T-helper 9 cell (primary cell): Measurements from ENCODE around the gene ISL2.
"Not testable (repeated sequence)": the region's sequence is repeated elsewhere in the genome, so short reads cannot be mapped to it uniquely, and the experiment has no call there.

Experiments used
- DNase-seq: peaks from one replicate; pipeline ENCODE4 v3.0.0-alpha.2; 2020
- total RNA-seq, 2 donors: gene quantifications; one replicate each; lab custom pipeline; 2026; lab: John Stamatoyannopoulos, UW

The ISL2 gene
- 0 to 0.14 reads per million in 2 donors for total RNA-seq

DNA sequence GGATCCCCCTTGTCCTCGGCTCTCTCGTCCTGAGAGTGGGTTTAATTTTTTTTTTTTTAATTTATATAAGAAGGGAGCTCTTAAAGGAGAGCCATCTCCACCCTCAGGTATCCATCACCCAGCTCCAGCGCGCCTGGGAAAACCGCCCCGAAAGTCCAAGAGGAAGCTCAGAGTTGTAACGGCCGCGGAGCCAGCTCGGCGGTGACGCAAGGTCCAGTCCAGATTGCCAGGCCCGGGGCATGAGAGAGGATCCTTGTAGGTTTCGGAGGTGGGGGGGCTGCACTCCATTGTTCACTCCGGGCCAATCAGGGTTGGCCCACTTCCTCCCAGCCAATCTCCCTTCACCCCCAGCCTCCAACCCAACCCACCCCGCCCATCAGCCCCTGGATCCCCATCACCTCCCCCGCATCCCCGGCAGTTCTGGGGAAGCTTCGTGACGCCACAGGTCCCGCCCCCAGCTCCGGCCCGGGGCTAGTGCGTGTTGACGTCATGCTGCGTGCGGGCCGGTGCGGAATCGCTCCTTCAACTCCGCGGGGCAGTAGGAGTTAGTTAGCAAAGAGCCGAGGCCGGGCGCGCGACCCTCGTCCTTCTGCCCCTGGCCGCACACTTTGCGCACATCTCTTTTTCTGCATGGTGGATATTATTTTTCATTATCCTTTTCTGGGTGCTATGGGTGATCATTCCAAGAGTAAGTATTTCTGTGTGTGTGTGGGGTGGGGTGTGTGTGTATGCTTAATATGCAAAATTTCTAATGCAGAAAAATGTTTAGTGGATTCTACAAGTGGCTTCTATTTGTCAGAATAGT is at the start of gene ISL2:
TSS of gene ISL2 (plus strand) at position 520 of the 805 bp plus-strand sequence. CDS start at position 631, 111 bp downstream.
- no peak for DNase-seq

DNA sequence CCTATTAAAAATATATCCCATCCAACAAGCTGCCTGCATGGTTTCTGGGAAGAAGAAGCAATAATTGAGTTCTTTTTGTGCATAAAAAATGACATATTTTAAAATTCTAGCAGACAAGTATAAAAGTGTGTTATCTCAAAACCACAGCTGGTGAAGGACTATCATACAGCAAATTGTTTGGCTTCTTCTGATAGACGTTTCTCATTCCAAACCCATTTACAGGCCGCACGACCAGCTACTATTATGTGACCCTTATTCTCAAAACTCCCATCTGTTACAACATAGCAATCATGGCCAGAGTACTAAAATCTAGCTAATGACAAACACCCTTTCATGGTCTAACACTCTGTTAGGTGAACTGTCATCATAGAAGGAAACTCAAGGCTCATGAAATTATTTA is 47.0 kb upstream of the ISL2 start:
- DNase-seq: no peak

DNA sequence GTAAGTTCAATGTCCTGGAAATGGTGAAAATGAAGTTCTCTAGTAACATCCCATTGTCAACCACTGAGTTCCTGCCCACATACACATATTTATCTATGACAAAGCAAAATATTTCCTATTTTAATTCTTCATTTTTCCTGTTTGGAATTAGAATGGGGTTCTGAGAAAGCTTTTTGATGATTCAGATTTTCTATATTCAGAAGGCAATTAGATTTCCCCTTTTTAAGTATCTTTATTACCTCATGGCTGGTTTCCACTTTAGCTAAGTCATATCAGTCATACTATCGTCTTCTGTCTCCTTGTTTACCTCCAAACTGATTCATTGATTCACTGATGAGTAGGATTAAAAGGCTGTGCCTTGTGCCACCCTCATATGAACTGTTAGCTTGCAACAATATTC is 43.2 kb upstream of the ISL2 start:
- no peak for DNase-seq

DNA sequence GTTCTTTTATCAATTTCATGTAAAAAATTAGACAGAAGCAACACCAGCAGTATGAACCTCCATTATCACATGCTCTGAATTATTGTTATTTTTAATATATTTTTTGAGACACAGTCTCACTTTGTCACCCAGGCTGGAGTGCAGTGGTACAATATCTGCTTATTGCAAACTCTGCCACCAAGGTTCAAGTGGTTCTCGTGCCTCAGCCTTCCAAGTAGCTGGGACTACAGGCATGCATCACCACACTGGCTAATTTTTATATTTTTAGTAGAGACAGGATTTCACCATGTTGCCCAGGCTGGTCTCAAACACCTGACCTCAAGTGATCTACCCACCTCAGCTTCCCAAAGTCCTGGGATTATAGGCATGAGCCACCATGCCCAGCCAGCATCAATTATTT is 42.1 kb upstream of the ISL2 start:
- DNase-seq: not testable (repeated sequence)

DNA sequence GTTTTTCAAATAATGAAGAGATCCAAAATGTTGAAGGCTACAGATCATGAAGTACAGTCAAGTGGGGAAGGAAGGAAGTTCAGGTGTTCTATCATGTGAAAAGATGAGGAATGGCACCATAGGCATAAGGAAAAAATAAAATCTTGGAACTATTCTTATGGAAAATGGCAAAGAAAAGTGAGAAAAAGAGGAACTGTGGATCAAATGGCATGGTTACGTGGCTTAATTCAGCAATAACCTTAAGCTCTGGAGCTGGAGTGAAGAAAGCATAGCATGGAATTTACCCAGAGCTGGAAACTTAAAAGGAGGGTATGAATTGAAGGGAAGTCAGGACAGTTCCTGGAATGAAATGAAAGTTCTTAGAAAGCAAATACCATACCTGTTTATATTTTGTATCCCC is 39.7 kb upstream of the ISL2 start:
- DNase-seq: no peak

DNA sequence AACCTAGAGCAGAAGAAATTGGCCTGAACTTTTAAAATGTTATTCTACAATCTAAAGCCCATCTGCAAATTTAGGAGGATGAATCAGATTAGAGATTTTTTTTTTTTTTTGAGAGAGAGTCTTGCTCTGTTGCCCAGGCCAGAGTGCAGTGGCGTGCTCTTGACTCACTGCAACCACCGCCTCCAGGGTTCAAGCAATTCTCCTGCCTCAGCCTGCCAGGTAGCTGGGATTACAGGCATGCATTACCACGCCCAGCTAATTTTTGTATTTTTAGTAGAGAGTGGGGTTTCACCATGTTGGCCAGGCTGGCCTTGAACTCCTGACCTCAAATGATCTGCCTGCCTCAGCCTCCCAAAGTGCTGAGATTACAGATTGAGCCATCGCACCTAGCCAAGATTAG is 38.6 kb upstream of the ISL2 start:
- not testable (repeated sequence) for DNase-seq

DNA sequence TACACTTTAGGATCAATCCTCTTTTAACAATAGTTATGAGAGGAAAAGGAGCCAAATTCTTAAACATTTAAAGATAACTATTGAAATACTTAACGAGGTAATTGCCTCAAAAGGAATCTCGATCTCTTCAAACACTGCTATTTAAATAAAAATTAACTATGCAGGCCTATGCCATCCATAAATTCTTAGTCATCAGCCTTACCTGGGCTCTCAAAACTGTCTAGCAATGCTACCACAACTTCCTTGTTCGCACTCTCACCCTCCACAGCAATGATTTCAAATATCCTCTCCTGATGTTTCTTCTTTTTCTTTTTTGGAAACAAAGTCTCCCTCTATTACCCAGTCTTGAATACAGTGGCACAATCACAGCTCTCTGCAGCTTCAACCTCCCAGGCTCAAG is 37.6 kb upstream of the ISL2 start:
- no peak for DNase-seq

DNA sequence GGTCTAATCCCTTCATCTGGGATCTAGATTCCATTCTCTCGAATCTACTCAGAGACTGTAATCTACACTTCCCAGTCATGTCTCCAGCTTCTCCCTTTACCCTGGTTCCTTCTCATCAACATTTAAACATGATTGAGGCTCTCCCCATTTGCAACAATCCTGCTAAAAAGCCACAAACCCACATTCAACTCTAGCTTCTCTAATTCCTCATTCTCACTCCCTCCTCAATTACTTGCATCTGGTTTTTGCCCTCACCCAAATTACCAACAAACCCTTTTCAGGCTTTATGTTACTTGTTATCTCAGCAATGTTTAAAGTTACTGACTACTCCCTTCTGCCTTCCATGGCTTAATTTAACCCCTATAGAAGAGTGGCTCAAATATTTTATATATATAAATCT is 36.8 kb upstream of the ISL2 start:
- no peak for DNase-seq

DNA sequence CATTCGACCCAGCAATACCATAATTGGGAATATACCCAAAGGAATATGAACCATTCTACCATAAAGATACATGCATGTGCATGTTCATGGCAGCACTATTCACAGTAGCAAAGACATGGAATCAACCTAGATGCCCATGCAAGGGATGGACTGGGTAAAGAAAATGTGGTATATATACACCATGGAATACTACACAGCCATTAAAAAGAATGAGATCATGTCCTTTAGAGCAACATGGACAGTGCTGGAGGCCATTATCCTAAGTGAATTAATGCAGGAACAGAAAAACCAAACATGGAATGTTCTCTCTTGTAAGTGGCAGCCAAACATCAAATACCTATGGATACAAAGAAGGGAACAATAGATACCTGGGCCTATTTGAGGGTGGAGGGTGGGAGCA is 32.7 kb upstream of the ISL2 start:
- no peak for DNase-seq

DNA sequence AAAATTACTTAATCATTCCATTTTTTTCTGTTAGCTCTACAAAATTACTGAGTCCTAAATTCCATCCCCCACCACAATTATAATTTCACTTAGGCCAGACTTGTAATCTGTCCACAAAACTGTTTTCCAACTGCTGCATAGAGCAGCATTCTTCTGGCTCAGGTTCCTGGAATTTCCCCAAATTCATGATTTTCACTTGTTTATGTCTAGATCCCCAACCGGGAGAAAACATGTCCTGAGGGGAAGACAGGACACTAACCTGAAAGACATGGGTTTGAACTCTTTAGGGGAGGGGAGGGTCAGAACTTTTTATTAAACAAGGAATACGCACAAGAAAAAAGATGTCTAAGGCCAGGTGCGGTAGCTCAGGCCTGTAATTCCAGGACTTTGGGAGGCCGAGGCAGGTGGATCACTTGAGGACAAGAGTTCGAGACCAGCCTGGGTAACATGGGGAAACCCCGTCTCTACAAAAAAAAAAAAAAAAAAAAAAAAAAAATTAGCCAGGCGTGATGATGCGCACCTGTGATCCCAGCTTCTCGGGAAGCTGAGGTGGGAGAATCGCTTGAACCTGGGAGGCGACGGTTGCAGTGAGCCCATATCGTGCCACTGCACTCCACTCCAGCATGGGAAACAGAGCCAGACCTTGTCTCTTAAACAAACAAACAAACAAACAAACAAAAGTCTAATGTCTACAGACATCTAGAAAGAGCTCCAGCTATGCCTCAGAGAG is 26.8 kb upstream of the ISL2 start:
- no peak for DNase-seq

DNA sequence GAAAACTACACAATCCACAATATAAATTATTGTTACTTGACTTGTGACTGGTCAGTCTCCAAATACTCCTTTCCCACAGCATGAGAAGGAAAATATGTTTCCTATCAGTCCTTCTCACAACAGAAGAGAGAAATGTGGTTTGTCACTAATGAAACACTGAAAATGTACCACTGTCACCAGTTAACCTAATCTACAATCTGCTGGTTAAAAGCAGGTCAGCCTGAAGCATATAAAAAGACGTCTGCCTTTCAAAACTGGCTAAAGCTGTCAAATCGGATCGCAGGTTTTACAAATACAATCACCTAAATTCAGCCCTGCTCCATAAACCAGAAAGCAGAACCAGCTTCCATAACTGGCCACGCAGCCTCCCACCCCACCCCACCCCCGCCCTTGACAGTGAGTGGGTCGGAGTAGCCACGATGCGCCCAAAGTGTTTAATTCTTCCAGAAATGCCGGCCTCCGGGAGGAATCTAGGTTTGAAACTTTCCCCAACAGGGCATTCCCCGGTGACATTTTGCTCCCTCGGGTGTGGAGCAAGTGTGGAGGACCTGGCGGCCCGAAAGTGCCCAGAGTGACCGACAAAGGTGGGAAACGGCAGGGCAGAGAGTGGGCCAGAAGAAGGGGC is 26.0 kb upstream of the ISL2 start:
- DNase-seq: no peak

DNA sequence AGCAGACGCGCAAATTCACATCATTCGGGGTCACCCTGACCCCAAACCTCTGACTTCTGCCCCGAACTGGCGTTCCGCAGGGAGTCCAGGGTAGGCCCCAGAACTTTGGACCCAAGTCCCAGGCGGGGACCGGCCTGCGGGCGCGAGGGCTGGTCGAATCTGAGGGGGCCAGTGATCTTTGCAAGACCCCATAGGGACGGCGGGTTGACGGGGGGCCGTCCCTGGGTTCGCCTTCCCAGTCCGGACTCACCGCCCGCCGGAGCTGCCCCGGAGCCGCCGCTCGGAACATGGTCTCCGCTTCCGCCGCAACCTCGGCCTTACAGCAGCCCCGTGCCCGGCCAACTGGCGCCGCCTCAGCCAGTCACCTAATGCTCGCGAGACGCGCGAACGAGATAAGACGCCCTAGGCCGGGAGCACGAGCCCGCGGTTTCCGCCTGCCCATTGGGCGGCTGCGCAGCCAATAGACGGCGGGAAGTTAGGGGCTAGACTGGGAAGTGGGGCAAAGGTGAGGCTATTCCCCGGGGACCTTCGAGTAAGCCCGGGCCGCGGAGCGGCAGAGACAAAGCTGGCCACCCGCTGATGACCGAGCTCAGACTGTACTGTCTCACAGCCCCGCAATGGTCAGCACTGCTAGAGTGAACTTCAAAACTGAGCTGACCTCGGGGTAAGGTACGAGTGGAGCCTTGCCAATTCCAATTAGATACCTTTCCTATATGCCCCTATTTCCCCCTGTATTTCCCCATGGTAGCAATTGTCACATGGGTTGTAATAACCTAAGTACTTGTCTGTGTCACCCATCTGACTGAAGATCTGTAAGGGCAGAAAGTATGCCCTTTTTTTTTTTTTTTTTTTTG is 25.2 kb upstream of the ISL2 start, which contains the start of gene ETFA:
TSS of gene ETFA (minus strand) at position 370 of the 854 bp plus-strand sequence. CDS start at position 289, 81 bp downstream.
- DNase-seq: peak; percentile 76

DNA sequence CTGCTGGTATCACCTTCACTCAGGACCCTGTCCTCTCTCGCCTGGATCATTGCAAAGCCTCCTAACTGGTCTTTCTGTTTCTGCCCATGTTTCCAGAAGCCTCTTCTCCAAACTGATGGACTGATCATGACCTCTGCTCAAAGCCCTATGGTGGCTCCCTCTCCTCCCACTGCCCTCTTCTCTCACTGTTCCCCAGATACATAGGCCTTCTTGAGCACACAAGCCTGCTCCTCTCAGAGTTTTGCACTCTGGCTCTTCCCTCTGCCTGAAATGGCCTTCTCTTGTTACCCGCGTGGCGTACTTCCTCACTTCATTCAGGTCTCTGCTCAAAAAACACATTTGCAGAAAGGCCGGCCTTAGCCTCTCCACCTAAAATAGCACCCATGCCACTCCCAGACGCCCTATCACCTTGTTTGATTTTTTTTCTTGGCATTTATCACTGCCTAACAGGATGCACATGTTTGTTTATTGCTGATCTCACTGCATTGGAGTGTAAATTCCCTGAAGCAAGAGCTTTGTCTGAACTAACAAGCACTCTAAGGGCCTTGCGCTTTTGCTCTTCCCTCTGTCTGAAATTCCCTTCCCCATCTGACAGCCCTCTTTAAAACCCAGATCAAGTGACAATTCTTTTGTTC is 23.9 kb upstream of the ISL2 start:
- DNase-seq: no peak

DNA sequence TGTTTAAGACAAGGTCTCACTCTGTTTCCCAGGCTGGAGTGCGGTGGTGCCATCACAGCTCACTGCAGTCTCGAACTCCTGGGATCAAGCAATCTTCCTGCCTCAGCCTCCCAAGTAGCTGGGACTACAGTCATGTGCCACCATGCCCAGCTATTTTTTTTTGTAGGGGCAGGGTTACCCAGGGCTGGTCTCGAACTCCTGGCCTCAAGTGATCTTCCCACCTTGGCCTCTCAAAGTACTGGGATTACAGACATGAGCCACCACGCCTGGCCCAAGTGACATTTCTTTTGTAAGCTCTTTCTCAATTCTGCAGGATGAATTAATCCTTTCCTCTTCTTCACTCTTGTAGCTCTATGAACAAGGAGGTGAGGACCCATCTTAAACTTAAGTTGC is 23.4 kb upstream of the ISL2 start:
- not testable (repeated sequence) for DNase-seq

DNA sequence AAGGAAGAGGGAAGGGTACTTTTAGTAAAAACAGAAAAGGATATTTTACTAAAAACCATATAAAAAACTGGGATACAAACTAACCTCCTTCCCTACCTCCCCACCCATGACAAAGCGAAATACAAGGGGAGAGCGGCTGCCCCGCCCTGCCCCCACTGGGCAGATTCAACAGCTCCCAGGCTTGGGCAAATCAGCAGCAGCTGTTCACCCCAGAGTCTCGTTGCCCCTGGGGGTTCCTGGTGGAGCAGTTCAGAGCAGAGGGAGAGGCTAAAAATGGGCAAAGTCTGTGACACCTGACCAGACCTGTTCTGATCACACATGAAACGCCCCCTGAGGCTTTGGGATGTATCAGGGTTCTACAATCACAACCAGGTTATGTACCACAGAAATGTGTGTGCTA is 22.8 kb upstream of the ISL2 start:
- no peak for DNase-seq

DNA sequence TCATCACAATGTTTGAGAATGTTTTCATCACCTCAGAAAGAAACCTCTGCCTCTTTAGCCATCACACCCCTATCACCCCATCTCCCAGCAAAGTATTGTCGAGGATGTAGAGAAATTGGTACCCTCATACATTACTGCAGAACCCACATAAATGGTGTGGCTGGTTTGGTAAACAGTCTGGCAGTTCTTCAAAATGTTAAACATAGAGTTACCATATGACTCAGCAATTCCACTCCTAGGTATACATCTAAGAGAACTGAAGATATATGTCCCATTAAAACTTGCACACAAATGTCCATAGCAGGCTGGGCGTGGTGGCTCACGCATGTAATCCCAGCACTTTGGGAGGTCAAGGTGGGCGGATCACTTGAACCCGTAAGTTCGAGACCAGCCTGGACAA is 16.6 kb upstream of the ISL2 start:
- no peak for DNase-seq

DNA sequence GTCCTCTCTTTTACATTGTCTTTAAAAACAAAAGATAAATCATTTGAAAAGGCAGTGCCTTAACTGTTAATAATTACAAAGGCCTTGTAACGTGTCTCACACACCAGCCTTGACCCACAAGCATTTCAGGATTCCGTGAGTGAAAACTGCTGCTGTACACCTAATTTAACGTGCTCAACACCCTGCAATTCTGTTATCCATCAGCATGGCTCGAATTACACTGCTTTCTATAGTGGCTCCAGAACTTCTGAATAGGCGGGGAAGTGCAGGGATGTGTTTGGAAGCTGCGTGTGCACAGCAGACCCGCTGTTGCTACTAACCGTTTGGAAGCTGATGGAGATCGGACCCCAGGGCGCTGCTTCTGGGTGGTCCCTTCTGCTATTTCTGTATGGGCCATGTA is 15.4 kb upstream of the ISL2 start:
- no peak for DNase-seq

DNA sequence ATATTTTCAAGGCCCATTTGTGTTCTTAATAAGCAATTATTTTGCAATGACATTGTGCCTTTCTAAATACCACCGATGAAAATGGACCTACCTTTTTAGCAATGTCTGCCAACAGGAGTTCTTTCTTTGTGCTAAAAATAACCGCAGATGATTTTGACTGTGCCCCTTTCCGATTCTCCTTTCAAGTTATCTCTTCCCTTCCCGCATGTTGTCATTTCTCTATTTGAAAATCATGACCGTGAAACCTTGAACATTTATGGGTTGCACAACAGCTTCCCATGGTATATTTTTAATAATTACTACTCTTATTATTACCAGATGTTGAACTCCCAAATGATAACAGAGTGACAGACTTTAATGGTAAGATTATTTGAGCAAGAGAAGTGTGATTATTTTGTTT is 15.0 kb upstream of the ISL2 start:
- DNase-seq: no peak

DNA sequence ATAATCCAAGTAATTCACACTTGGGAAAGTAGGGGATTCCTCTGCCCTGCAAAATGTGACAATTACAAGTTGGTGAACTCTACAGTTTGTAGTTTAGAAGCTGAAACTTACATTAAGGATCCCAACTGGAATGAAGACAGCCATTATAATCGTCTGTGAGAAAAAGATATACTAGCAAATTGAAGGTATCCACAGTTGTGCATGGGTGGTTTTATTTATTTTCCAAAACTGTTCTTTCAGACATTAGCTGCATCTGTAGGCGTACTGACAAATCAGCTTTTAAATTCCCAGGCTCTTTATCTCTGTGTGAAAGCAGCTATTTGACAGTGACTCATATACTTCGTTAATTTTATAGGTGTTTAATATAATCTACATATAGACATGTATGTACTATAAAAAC is 12.5 kb upstream of the ISL2 start:
- no peak for DNase-seq

DNA sequence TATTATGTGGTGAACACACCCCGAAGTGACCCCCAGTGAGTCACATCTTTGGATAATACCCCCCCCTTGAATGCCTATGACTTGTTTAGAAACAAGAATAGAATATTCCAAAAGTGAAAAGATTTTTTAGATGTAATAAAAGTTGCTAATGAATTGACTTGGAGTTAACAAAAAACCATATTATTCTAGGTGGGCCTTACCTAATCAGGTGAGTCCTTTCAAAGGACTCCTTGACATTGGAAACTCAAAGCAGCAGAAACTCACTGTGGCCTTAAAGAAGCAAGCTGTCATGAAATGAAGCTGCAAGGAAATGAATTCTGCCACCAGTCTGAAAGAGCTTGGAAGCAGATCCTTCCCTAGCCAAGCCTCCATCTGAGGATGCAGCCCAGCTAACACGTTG is 10.9 kb upstream of the ISL2 start:
- no peak for DNase-seq

DNA sequence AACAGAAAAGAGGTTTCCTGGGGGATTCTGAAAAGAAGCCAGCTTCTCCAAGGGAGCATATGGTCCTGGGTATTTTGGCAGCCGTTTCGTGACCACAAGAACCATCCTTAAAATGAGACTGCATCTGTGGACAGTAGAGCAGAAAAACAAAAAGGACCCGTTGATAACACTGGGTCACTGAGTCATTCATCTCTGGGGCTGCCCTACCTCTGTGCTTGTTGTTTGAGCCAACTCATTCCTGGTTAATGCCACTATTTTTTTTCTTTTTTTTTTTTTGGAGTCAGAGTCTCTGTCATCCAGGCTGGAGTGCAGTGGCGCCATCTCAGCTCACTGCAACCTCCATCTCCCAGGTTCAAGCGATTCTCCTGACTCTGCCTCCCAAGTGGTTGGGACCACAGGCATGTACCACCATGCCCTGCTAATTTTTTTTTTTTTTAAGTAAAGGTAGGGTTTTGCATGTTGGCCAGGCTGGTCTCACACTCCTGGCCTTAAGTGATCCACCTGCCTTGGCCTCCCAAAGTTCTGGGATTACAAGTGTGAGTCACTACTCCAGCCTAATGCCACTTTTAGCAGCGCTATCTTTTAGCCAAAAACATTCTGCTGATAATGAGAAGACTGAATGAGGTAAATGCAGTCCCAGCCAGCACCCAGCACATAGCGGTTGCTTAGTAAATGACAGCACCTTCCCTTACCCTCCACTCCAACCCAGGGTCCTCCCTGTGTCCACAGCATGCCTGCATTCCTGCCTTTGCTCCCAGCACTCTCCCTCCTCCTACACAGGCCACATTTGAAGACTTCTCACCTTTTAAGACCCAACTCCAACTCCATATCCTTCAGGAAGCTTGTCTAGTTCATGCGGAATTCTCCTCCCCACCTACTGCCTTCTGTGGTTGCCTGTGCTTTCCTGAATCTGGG is 9.1 kb upstream of the ISL2 start:
- DNase-seq: no peak
